Common myeloid progenitor, CD34-positive (primary cell): ENCODE measurements around the gene ZPR1.

Source experiments
- CTCF ChIA-PET: fragments of 350-600 bp; sonication (Branson Sonifier 250); formaldehyde crosslinking; loops from one replicate; lab custom pipeline; 2021; ENCODE audit warnings: antibody characterized with exemption; lab: Charles Lee
- POLR2A ChIA-PET: fragments of 350-600 bp; sonication (Branson Sonifier 250); formaldehyde crosslinking; loops from one replicate; lab custom pipeline; 2021; ENCODE audit warnings: antibody characterized with exemption; lab: Charles Lee
- DNase-seq, 3 donors: peaks; one replicate each; pipeline versions ENCODE4 v3.0.0 to v3.0.0-alpha.2; 2013
- H3K27ac ChIP-seq, 2 experiments: 1 replicate in 1 of 2; 2 replicates in 1 of 2; pipeline ENCODE4 v1.7.0; 2013; ENCODE audit warnings: inconsistent platforms in 2 of 2, low read length in 2 of 2, mild to moderate bottlenecking in 2 of 2, low read depth in 1 of 2, moderate library complexity in 1 of 2; ENCODE audit not compliant: severe bottlenecking in 2 of 2, insufficient read depth in 1 of 2, poor library complexity in 1 of 2
- H3K27me3 ChIP-seq, 5 experiments: replicated peaks in 2 of 5; 1 replicate in 3 of 5; 2 replicates in 2 of 5; pipeline versions ENCODE4 v1.6.1 to v1.7.0; 2013; ENCODE audit warnings: low read length in 4 of 5, mild to moderate bottlenecking in 2 of 5, moderate library complexity in 2 of 5, inconsistent platforms in 1 of 5; ENCODE audit not compliant: insufficient read depth in 5 of 5, control insufficient read depth in 4 of 5
- H3K36me3 ChIP-seq, 4 experiments: 1 replicate in 2 of 4; 2 replicates in 2 of 4; pipeline versions ENCODE4 v1.6.1 to v1.7.0; 2013; ENCODE audit warnings: low read length in 3 of 4, control low read depth in 1 of 4, mild to moderate bottlenecking in 1 of 4; ENCODE audit not compliant: control insufficient read depth in 4 of 4, insufficient read depth in 4 of 4
- H3K4me1 ChIP-seq, 4 experiments: 1 replicate in 3 of 4; 2 replicates in 1 of 4; pipeline versions ENCODE4 v1.6.1 to v1.7.1; 2013; ENCODE audit warnings: low read length in 3 of 4, mild to moderate bottlenecking in 3 of 4, control low read depth in 1 of 4, inconsistent platforms in 1 of 4, moderate library complexity in 1 of 4; ENCODE audit not compliant: control insufficient read depth in 4 of 4, insufficient read depth in 4 of 4; ENCODE audit errors: control extremely low read depth in 1 of 4
- H3K4me3 ChIP-seq, 7 experiments: 1 replicate in 4 of 7; 2 replicates in 3 of 7; pipeline versions ENCODE4 v1.5.1 to v1.7.0; 2013; ENCODE audit warnings: mild to moderate bottlenecking in 7 of 7, low read length in 6 of 7, moderate library complexity in 6 of 7, inconsistent platforms in 2 of 7, low read depth in 2 of 7, control low read depth in 1 of 7; ENCODE audit not compliant: insufficient read depth in 4 of 7, control insufficient read depth in 1 of 7; ENCODE audit errors: extremely low read depth in 1 of 7
- H3K9me3 ChIP-seq, 5 experiments: 1 replicate in 4 of 5; 2 replicates in 1 of 5; pipeline versions ENCODE4 v1.6.1 to v1.7.1; 2013; ENCODE audit warnings: low read length in 4 of 5, mild to moderate bottlenecking in 2 of 5, inconsistent platforms in 1 of 5, low read depth in 1 of 5, moderate library complexity in 1 of 5; ENCODE audit not compliant: control insufficient read depth in 4 of 5, insufficient read depth in 2 of 5; ENCODE audit errors: control extremely low read depth in 1 of 5
- WGBS: methylation state at CpG from one replicate; pipeline ENCODE4 v1.1.5; 2013; ENCODE audit not compliant: insufficient coverage; 5-methylcytosine and 5-hydroxymethylcytosine counted together

The ZPR1 gene

GRCh38 chr11:116822575-116822974, 34.8 kb upstream of the ZPR1 start:
- Histone ChIP-seq H3K4me3 (no peak overlapping the region), H3K36me3 (no peaks in the 10 kb centered on the region), H3K27ac (no peak overlapping the region), H3K27me3 (no peaks in the 10 kb centered on the region), H3K4me1 (no peaks in the 10 kb centered on the region), H3K9me3 (no peaks in the 10 kb centered on the region)
- DNase-seq, result no peak
- ChIA-PET POLR2A (no interaction called here), CTCF (interaction anchor here (0.8 to 1.9 kb wide), 5 partner anchors 10 to 403 kb away, joined by 3 to 6 read pairs (median 4); no protein-coding TSS in a partner anchor)
- 80% methylated on average over 5 of the region's 5 CpGs for WGBS

GRCh38 chr11:116821050-116821918, 33.5 kb upstream of the ZPR1 start:
- no peaks in the 10 kb centered on the region for H3K27me3 ChIP-seq
- DNase-seq, result no peak
- H3K4me3 ChIP-seq, result no peak overlapping the region
- H3K4me1 ChIP-seq, result no peaks in the 10 kb centered on the region
- WGBS, result 98% methylated on average over 49 of the region's 51 CpGs
- ChIA-PET CTCF (interaction anchor here (0.9 to 1.9 kb wide), 7 partner anchors 9 to 404 kb away, joined by 3 to 7 read pairs (median 3); partner anchors contain the start of gene APOC3), POLR2A (no interaction called here)
- H3K36me3 ChIP-seq, result no peaks in the 10 kb centered on the region
- no peaks in the 10 kb centered on the region for H3K9me3 ChIP-seq
- H3K27ac ChIP-seq, result no peak overlapping the region

- no peaks in the 10 kb centered on the region for H3K36me3 ChIP-seq
- H3K27ac ChIP-seq, result no peak overlapping the region
- H3K9me3 ChIP-seq, result no peaks in the 10 kb centered on the region
- ChIA-PET CTCF (interaction anchor here (1.5 kb wide), 1 partner anchor 17 kb away, joined by 3 read pairs; no protein-coding TSS in a partner anchor), POLR2A (no interaction called here)
- WGBS, result 92% methylated on average over 7 of the region's 9 CpGs
- no peak overlapping the region for H3K4me3 ChIP-seq
- H3K4me1 ChIP-seq, result no peaks in the 10 kb centered on the region
- no peaks in the 10 kb centered on the region for H3K27me3 ChIP-seq
- DNase-seq, result no peak
Measured at GRCh38 chr11:116819049-116819448, 31.2 kb upstream of the ZPR1 start.

- DNase-seq, result no peak
- Histone ChIP-seq H3K36me3 (no peaks in the 10 kb centered on the region), H3K9me3 (no peaks in the 10 kb centered on the region), H3K27ac (no peak overlapping the region), H3K4me3 (no peak overlapping the region), H3K4me1 (no peaks in the 10 kb centered on the region), H3K27me3 (peaks cover 0 to 2% (median 0%) of the 10 kb centered on the region in 5 experiments)
- POLR2A ChIA-PET, result no interaction called here
- CTCF ChIA-PET, result no interaction called here
- 100% methylated on average over 3 of the region's 6 CpGs for WGBS
Measured at GRCh38 chr11:116814502-116814901, 26.7 kb upstream of the ZPR1 start.

GRCh38 chr11:116813781-116814471, 26.1 kb upstream of the ZPR1 start:
- 89% methylated on average over 5 of the region's 5 CpGs for WGBS
- peaks cover 0 to 2% (median 0%) of the 10 kb centered on the region in 5 experiments for H3K27me3 ChIP-seq
- H3K36me3 ChIP-seq, result no peaks in the 10 kb centered on the region
- H3K27ac ChIP-seq, result no peak overlapping the region
- no peaks in the 10 kb centered on the region for H3K9me3 ChIP-seq
- DNase-seq, result no peak
- H3K4me3 ChIP-seq, result no peak overlapping the region
- CTCF ChIA-PET, result interaction anchor here (0.9 to 2.0 kb wide), 8 partner anchors 13 to 330 kb away, joined by 3 to 14 read pairs (median 4); partner anchors contain the start of genes APOA1, APOA5 and PAFAH1B2
- H3K4me1 ChIP-seq, result no peaks in the 10 kb centered on the region
- POLR2A ChIA-PET, result interaction anchor here (0.6 kb wide), 1 partner anchor 367 kb away, joined by 3 read pairs; no protein-coding TSS in a partner anchor

GRCh38 chr11:116813170-116813569, 25.3 kb upstream of the ZPR1 start:
- H3K4me1 ChIP-seq, result no peaks in the 10 kb centered on the region
- DNase-seq, result no peak
- POLR2A ChIA-PET, result interaction anchor here (0.6 kb wide), 1 partner anchor 368 kb away, joined by 3 read pairs; no protein-coding TSS in a partner anchor
- H3K27ac ChIP-seq, result no peak overlapping the region
- H3K4me3 ChIP-seq, result no peak overlapping the region
- H3K27me3 ChIP-seq, result peaks cover 0 to 2% (median 0%) of the 10 kb centered on the region in 5 experiments
- no peaks in the 10 kb centered on the region for H3K9me3 ChIP-seq
- WGBS, result 91% methylated on average over 1 of the region's 1 CpG
- CTCF ChIA-PET, result interaction anchor here (0.9 to 2.0 kb wide), 9 partner anchors 10 to 331 kb away, joined by 3 to 14 read pairs (median 4); partner anchors contain the start of genes APOA1, APOA4, APOA5 and PAFAH1B2
- H3K36me3 ChIP-seq, result no peaks in the 10 kb centered on the region
